ENCODE results near the gene LRRC9.
A peak's percentile ranks its signal among the peaks of the same experiment; 100 is the strongest.
"Not testable (repeated sequence)": the region's sequence is repeated elsewhere in the genome, so short reads cannot be mapped to it uniquely, and the experiment has no call there.

The LRRC9 gene

DNA sequence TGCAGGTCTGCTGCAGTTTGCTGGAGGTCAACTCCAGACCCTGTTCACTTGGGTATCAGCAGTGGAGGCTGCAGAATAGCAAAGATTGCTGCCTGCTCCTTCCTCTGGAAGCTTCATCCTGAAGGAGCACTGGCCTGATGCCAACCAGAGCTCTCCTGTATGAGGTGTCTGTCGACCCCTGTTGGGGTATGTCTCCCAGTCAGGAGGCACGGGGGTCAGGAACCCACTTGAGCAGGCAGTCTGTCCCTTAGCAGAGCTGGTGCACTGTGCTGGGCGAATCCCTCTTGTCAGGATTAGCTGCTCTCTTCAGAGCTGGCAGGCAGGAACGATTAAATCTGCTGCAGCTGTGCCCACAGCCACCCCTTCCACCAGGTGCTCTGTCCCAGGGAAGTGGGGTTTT, 37.9 kb downstream of the LRRC9 start:
- DNase-seq (ENCODE audit: low read depth), result not testable (repeated sequence)

GRCh38 chr14:59959668-59960067, 39.7 kb downstream of the LRRC9 start:
- no peak for DNase-seq (ENCODE audit: low read depth)

GRCh38 chr14:59961518-59962062, 41.6 kb downstream of the LRRC9 start:
- no peak for DNase-seq (ENCODE audit: low read depth)

GRCh38 chr14:59964251-59965007, 44.5 kb downstream of the LRRC9 start:
- no peak for DNase-seq (ENCODE audit: low read depth)

DNA sequence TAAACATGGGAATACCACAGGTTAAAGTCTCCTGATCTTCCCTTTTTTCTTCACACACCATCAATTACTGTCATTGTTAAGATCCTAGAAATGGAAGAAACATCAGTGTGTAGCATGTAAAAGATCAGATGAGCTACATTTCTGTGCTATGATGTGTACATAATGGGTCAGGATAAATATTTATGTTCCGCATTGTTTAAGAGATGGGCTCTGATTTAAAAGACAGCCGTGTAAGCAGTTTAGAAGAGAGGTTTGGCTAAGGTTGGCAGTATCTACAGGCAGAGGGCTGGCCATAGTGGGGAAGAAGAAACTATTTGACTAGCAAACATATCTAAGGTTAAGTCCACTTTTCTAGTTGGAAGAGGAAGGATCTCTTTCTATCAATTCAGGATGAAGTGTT, 49.4 kb downstream of the LRRC9 start:
- no peak for DNase-seq (ENCODE audit: low read depth)

- DNase-seq (ENCODE audit: low read depth), result no peak
These were observed 61.6 kb downstream of the LRRC9 start for GRCh38 chr14:59981564-59981963.

DNA sequence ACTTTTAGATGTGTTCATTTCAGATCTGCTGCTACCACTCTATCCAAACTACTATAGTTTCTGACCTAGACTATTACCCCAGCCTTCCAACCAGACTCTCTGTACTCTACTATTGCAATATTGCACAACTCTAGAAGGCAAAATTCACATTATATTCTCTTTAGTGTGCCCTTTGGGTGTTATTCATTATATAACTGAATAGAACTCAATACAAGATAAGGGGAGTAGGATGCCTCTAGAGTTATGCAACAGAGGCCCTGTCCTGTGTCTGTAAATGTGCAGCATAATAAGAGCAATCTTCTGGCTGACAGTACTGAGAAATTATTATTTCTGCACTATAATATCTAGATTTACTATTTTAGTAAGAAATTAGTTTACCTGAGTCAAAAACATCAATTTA, 63.1 kb downstream of the LRRC9 start:
- no peak for DNase-seq (ENCODE audit: low read depth)

DNA sequence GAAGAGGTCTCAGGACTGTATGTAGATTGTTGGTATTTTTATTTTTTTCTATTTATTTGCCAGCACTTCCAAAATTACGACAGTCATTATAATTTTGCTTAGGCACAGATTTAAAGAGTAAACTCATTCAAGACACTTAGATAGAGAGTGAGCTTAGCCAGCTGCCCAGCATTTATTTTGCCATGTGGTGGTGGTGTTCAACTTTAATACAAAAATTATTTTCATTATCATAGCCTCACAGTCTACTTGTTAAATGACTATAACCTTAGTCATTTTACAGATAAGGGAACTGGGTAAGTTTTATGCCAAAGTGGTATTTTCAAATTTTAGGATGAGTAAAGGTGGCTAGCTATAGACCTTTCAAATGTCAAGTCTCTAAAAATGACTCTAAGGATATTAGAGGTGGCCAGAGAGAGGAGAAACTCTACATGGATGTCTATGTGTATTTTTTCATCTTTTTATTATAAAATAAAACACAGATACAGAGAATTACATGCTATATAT, 66.7 kb downstream of the LRRC9 start:
- no peak for DNase-seq (ENCODE audit: low read depth)

GRCh38 chr14:59997449-59997848, 77.5 kb downstream of the LRRC9 start:
- no peak for DNase-seq (ENCODE audit: low read depth)

DNA sequence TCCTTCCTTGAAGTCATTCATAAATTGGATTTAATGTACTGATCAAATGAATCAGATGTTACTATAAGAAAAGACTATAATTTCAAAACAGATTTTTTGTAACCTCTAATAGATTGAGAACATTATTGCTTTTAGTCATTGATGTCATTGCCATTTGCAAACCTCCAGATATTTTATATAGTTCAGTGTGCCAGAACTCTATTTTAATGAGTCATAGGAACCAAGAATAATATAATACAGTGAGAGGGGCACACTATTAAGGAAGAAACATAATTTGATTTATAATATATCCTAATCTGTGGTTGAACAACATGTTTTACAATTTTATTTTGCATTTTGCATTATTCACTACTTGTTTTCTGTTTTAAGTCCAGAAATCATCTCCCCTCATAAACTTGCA, 78.0 kb downstream of the LRRC9 start:
- DNase-seq (ENCODE audit: low read depth), result no peak

DNA sequence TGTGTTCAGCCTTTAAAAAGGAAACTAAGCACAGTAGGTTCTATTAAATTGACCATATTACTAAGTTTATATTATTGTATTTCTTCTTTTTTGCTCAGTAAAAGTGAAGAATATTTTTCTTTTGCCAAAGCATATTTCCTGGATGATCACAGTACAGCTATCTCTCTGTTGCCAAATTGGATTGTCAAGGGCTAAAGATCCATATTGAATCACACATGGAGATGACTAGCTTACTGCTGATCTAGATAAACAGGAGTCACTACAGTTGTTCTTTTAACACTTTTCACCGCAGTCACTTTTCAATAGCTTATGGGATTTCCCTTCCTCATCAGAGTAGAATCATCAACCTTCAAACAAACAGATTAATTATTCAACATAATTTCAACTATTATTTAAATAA, 78.6 kb downstream of the LRRC9 start:
- DNase-seq (ENCODE audit: low read depth), result no peak

DNA sequence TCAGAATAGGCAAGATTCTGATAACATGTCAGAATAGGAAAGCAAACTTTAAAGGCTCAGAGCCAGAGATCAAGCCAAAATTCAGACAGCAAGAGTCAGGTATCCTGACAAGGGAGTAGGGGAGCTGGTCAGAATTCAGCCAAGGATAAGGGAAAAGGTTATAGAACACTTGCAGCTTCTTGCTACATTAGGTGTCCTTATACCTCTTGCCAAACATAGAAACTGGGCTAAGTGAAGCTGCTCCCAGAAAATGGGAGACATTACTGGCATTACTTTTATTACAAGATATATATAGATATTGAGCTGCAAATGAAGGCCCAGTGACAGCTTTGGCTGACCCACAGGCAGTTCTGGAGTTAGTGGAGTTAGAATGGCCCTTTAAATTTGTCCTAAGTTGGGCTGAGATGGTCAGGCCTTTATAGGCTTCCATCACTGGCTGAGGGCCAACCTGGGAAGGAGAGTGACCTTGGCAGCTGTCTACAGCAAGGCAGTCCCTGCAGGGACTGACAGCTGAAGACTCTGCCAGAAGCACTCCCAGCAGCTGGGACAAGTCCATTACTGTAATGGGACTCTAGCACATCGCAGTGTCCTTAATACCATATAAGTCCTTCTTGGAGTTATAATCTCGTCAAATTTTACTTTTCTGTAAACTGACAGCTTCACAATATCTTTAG, 83.0 kb downstream of the LRRC9 start:
- DNase-seq (ENCODE audit: low read depth), result no peak

DNA sequence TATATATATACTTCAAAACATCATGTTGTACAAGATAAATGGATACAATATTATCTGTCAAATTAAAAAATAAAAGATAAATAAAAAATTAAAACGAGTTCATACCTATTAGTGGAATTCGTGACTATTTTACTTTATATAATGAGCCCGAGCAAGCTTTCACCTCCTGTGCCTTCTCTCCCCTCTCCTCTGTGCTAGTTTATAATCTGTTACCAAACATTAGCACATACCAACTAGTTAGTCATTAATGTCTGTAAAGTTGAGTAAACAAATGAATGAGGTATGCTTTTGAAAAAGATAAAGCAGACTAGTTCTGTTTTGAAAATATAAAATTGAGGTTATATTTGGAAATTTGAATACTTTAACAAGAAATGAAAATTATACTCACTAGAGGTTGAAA, 84.0 kb downstream of the LRRC9 start:
- no peak for DNase-seq (ENCODE audit: low read depth)

GRCh38 chr14:60008042-60008441, 88.1 kb downstream of the LRRC9 start:
- DNase-seq (ENCODE audit: low read depth), result peak; percentile 4

GRCh38 chr14:60010263-60010662, 90.3 kb downstream of the LRRC9 start:
- not testable (repeated sequence) for DNase-seq (ENCODE audit: low read depth)

DNA sequence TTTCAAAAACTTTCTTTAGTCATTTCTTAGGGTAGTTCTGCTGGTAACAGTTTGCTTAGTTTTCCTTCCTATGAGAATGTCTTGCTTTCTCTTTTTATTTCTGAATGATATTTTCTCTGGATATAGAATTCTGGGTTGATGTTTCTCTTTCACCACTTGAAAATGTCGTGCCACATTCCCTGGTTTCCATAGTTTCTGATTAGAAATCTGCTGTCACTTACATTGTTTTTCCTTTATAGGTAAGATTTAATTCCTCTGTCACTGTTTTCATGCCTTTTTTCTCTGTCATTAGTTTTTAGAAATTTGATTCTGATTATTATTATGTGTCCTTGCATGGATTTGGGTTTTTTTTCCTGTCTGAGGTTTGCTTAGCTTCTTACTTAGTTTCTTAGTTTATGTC, 94.5 kb downstream of the LRRC9 start:
- DNase-seq (ENCODE audit: low read depth), result no peak

DNA sequence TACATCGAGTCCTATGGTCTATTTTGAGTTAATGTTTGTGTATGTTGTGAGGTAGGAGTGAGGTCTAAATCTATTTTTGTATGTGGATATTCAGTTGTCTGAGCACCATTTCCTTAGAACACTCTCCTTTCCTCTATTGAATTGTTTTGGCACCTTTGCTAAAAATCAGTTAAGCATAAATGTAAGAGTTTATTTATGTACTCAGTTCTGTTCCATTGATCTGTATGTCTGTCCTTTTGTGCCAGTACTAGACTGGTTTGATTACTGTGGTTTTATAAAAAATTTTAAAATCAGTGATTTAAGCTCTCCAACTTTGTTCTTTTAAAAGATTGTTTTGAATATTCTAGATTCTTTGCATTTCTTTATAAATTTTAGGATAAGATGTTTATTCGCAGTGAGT, 101.7 kb downstream of the LRRC9 start:
- no peak for DNase-seq (ENCODE audit: low read depth)

GRCh38 chr14:60025571-60025970, 105.6 kb downstream of the LRRC9 start:
- DNase-seq (ENCODE audit: low read depth), result no peak

GRCh38 chr14:60035177-60035576, 115.2 kb downstream of the LRRC9 start:
- no peak for DNase-seq (ENCODE audit: low read depth)

DNA sequence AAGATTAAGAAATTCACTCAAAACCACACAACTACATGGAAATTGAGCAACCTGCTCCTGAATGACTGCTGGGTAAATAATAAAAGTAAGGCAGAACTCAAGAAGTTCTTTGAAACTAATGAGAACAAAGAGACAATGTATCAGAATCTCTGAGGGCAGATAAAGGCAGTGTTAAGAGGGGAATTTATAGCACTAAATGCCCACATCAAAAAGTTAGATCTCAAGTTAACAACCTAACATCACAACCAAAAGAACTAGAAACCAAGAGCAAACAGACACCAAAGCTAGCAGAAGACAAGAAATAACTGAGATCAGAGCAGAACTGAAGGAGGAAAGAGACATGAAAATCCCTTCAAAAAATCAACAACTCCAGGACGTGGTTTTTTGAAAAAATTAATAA, 128.0 kb downstream of the LRRC9 start:
- not testable (repeated sequence) for DNase-seq (ENCODE audit: low read depth)

DNA sequence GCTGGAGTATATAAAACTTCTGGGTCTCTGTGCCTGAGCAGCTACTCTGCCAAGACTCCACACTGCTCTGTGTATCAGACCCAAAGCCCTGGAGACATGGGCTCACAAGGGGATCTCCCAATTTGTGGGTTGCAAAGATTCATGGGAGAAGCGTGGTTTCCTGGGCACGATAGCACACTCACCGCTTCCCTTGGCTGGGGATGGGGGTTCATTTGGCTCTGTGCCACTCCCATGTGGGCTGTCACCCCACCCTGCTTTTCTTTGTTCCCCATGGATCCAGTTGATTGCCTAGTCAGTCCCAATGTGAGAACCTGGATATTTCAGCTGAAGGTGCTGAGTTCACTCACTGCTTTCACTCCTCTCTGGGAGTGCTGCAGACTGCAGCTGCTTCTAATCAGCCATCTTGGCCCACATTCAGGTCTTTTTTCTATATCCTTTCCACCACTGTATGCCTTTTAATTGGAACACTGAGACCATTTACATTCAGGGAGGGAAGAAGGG, 131.8 kb downstream of the LRRC9 start:
- peak; percentile 3 for DNase-seq (ENCODE audit: low read depth)

DNA sequence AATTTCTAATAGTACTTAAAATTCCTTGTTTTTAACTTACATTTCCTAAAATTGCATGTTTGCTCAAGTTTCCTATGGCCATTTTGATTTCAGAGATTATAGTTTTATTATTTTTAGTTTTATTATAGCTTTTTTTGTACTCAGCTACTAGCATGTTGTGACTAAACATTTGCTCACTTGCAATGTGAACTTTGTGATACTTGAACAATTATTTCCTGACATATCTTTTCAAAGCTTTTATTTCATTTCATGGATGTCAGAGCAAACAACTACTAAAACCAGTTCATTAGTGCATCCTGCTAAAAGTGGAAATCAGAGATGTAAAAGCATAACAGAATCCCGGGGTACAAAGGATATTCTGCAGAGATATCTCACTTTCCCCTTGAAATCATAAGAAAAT, 138.1 kb downstream of the LRRC9 start:
- DNase-seq (ENCODE audit: low read depth), result no peak

DNA sequence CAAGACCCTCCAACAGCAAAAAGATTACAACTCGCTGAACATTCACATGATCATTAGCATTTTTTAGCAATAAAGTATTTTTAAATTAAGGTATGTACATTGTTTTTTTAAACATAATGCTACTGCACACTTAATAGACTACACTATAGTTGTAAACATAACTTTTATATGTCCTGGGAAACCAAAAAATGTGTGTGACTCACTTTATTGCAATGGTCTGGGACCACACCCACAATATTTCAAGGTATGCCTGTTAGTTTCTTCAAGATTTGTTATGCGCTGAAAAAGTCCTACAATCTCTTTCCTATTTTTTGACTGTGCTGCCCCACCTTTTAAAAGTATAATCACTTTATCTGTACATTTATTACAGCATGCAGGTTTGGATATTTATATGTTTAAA, 141.4 kb downstream of the LRRC9 start:
- DNase-seq (ENCODE audit: low read depth), result peak; percentile 18

Measured in HS-5 (cell line).